Lower lobe of right lung (tissue), 2 donors: ENCODE data around the gene LINC00237. TPM values are rescaled to one million over a fixed set of nuclear protein-coding genes. Genes with fewer than 3 reads are reported as not detected.

ENCODE experiments used
- ATAC-seq, 2 donors: fragments of 200-7000 bp; cut with Tn5 transposase; one replicate each; pipeline ENCODE4 v1.9.1; 2020 to 2022; ENCODE audit warnings: mild to moderate bottlenecking in 2 of 2, moderate library complexity in 2 of 2
- DNase-seq: peaks from one replicate; pipeline ENCODE4 v3.0.0-alpha.2; 2020
- H3K27ac ChIP-seq: fragments of 200-600 bp; one replicate; pipeline ENCODE4 v1.8.0; 2022
- H3K27me3 ChIP-seq: fragments of 200-600 bp; one replicate; pipeline ENCODE4 v1.8.0; 2022; ENCODE audit warnings: low read depth
- H3K36me3 ChIP-seq: fragments of 200-600 bp; one replicate; pipeline ENCODE4 v1.8.0; 2022; ENCODE audit warnings: mild to moderate bottlenecking
- H3K4me1 ChIP-seq: fragments of 200-600 bp; one replicate; pipeline ENCODE4 v1.8.0; 2022
- H3K4me3 ChIP-seq: fragments of 200-600 bp; one replicate; pipeline ENCODE4 v1.8.0; 2022; ENCODE audit warnings: mild to moderate bottlenecking
- H3K9me3 ChIP-seq: fragments of 200-600 bp; one replicate; pipeline ENCODE4 v1.8.0; 2022
- CTCF ChIP-seq: fragments of 200-600 bp; IDR thresholded peaks from one replicate; pipeline ENCODE4 v1.8.0; 2022; ENCODE audit warnings: antibody characterized with exemption, mild to moderate bottlenecking
- intact Hi-C: fragments of 100-400 bp; cut with DNase I; formaldehyde crosslinking; loops from one replicate; pipeline ENCODE4 v1.11.0; 2022
- total RNA-seq: library from RNA; stranded (reverse); fragmentation: NEBNext Ultra II Directional; extraction: Animal tissue kit (Norgen Biotek cat#: 25700); gene quantifications from one replicate; pipeline ENCODE4 v1.2.1, GENCODE V29; 2021
- donor health status: DM: no; HTN: yes; CAD: no; lungs with severe emphysema.

Gene LINC00237
- total RNA-seq, 1 donor from 2014 or later: not detected

- ATAC-seq (peak; percentile 100), DNase-seq (peak; percentile 97)
- Histone ChIP-seq H3K36me3 (peaks cover 3% of the 10 kb centered on the region), H3K9me3 (no peaks in the 10 kb centered on the region), H3K27ac (peak within 1 kb of the TSS; percentile 84), H3K4me3 (peak within 1 kb of the TSS; percentile 95), H3K27me3 (peaks cover under 1% of the 10 kb centered on the region), H3K4me1 (peaks cover 8% of the 10 kb centered on the region)
- intact Hi-C loops: no loop called here
- TF ChIP-seq CTCF: peak; percentile 53
These were observed 19.9 kb upstream of the LINC00237 start, which contains the start of gene KIZ for GRCh38 chr20:21125849-21126580. KIZ (plus strand) TSS chr20:21126082; CDS start chr20:21126116, 34 bp downstream.

- TF ChIP-seq CTCF: no peak
- H3K36me3 ChIP-seq: no peaks in the 10 kb centered on the region
- H3K9me3 ChIP-seq: no peaks in the 10 kb centered on the region
- H3K4me1 ChIP-seq: peaks cover 8% of the 10 kb centered on the region
- intact Hi-C loops: no loop called here
- H3K27ac ChIP-seq: peak overlapping the region; percentile 75
- DNase-seq (peak; percentile 57), ATAC-seq (peak; percentile 31 to 60)
- peak overlapping the region; percentile 95 for H3K4me3 ChIP-seq
- H3K27me3 ChIP-seq: peaks cover 6% of the 10 kb centered on the region
These were observed 19.1 kb upstream of the LINC00237 start for GRCh38 chr20:21125072-21125848.

- TF ChIP-seq CTCF: no peak
- Histone ChIP-seq H3K4me1 (peaks cover 8% of the 10 kb centered on the region), H3K9me3 (no peaks in the 10 kb centered on the region), H3K36me3 (no peaks in the 10 kb centered on the region), H3K27me3 (peaks cover 7% of the 10 kb centered on the region), H3K27ac (no peak overlapping the region), H3K4me3 (no peak overlapping the region)
- ATAC-seq (no peak), DNase-seq (no peak)
- intact Hi-C loops: no loop called here
These were observed 18.0 kb upstream of the LINC00237 start for GRCh38 chr20:21124190-21124589.

GRCh38 chr20:21118782-21119181 is 12.6 kb upstream of the LINC00237 start:
- no peaks in the 10 kb centered on the region for H3K36me3 ChIP-seq
- H3K4me1 ChIP-seq: no peaks in the 10 kb centered on the region
- intact Hi-C loops: no loop called here
- no peak overlapping the region for H3K4me3 ChIP-seq
- H3K9me3 ChIP-seq: no peaks in the 10 kb centered on the region
- H3K27me3 ChIP-seq: peaks cover 16% of the 10 kb centered on the region
- no peak for TF ChIP-seq CTCF
- DNase-seq: no peak
- H3K27ac ChIP-seq: no peak overlapping the region
- no peak for ATAC-seq

GRCh38 chr20:21118138-21118537 is 12.0 kb upstream of the LINC00237 start:
- Histone ChIP-seq H3K9me3 (no peaks in the 10 kb centered on the region), H3K4me1 (no peaks in the 10 kb centered on the region), H3K36me3 (no peaks in the 10 kb centered on the region), H3K27ac (no peak overlapping the region), H3K4me3 (no peak overlapping the region), H3K27me3 (peaks cover 16% of the 10 kb centered on the region)
- DNase-seq (no peak), ATAC-seq (no peak)
- intact Hi-C loops: no loop called here
- TF ChIP-seq CTCF: no peak
